GM23338 (cell line): ENCODE data around the gene MICAL2.

Experiments used
- CREB1 ChIP-seq: fragments of 250-450 bp; sonication (Bioruptor Pico); IDR thresholded peaks from 2 replicates; pipeline ENCODE4 v1.5.0; 2020; ENCODE audit warnings: low read depth, mild to moderate bottlenecking, moderate library complexity
- EZH2 ChIP-seq: fragments of 200-600 bp; sonication (generic); IDR thresholded peaks from one replicate; pipeline ENCODE4 v1.8.0; 2017; ENCODE audit warnings: antibody characterized with exemption, mild to moderate bottlenecking, low read depth; ENCODE audit not compliant: unreplicated experiment
- EZH2phosphoT487 ChIP-seq: fragments of 200-600 bp; sonication (generic); IDR thresholded peaks from one replicate; pipeline ENCODE4 v1.8.1; 2018; ENCODE audit warnings: antibody characterized with exemption; ENCODE audit not compliant: unreplicated experiment
- JUNB ChIP-seq: IDR thresholded peaks from one replicate; pipeline ENCODE4 v1.6.1; 2016; ENCODE audit warnings: antibody characterized with exemption; ENCODE audit not compliant: unreplicated experiment
- NANOG ChIP-seq: IDR thresholded peaks from 2 replicates; pipeline ENCODE4 v1.6.1; 2016; ENCODE audit warnings: antibody characterized with exemption, borderline replicate concordance
- POLR2AphosphoS5 ChIP-seq: IDR thresholded peaks from 2 replicates; pipeline ENCODE4 v1.6.1; 2016; ENCODE audit warnings: antibody characterized with exemption, low read depth
- STAT1 ChIP-seq: IDR thresholded peaks from one replicate; pipeline ENCODE4 v1.6.1; 2016; ENCODE audit warnings: antibody characterized with exemption; ENCODE audit not compliant: unreplicated experiment
- ZNF114 ChIP-seq: fragments of 250-450 bp; sonication (Bioruptor Pico); IDR thresholded peaks from 2 replicates; pipeline ENCODE4 v1.5.0; 2020; ENCODE audit warnings: mild to moderate bottlenecking, moderate library complexity
- ZNF331 ChIP-seq: fragments of 250-450 bp; sonication (Bioruptor Pico); IDR thresholded peaks from 2 replicates; pipeline ENCODE4 v1.5.0; 2020; ENCODE audit warnings: low read depth, mild to moderate bottlenecking, moderate library complexity
- ZNF462 ChIP-seq: fragments of 250-450 bp; sonication (Bioruptor Pico); IDR thresholded peaks from 2 replicates; pipeline ENCODE4 v1.5.0; 2020; ENCODE audit warnings: mild to moderate bottlenecking, moderate library complexity
- TF ChIP-seq, protein P1 (sequence below), 2 experiments: fragments of 200-600 bp in 1 of 2; sonication (generic) in 1 of 2; conservative IDR thresholded peaks; 2 replicates each; pipeline versions ENCODE4 v1.5.1 to v1.6.1; 2016 to 2017; ENCODE audit warnings: antibody characterized with exemption in 2 of 2, low read depth in 2 of 2, mild to moderate bottlenecking in 2 of 2, moderate library complexity in 1 of 2
- TF ChIP-seq, protein P2 (sequence below): IDR thresholded peaks from one replicate; pipeline ENCODE4 v1.6.1; 2018; ENCODE audit warnings: antibody characterized with exemption; ENCODE audit not compliant: unreplicated experiment
- TF ChIP-seq, protein P3 (sequence below): IDR thresholded peaks from 2 replicates; pipeline ENCODE4 v1.6.1; 2016; ENCODE audit warnings: antibody characterized with exemption

DNA sequence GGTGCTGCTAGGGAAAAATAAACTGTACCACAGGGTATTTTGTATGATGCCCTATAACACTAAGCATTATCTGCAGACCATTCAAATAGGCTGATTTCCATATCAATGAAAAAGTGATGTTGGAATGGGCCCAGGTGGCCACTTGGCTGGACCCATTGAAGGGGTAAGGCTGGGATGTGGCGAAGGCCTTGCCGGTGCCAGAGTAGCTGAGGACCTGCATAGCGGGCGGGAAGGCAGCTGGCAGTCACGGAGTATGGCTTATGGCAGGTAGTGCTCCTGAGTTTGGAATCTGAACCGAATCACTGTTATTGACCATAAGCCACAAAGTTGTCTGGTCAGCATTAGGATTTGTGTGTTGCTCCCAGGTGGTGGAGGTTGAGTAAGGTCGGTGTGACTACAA, 131.0 kb downstream of the MICAL2 start:
- TF ChIP-seq, protein P1, sequence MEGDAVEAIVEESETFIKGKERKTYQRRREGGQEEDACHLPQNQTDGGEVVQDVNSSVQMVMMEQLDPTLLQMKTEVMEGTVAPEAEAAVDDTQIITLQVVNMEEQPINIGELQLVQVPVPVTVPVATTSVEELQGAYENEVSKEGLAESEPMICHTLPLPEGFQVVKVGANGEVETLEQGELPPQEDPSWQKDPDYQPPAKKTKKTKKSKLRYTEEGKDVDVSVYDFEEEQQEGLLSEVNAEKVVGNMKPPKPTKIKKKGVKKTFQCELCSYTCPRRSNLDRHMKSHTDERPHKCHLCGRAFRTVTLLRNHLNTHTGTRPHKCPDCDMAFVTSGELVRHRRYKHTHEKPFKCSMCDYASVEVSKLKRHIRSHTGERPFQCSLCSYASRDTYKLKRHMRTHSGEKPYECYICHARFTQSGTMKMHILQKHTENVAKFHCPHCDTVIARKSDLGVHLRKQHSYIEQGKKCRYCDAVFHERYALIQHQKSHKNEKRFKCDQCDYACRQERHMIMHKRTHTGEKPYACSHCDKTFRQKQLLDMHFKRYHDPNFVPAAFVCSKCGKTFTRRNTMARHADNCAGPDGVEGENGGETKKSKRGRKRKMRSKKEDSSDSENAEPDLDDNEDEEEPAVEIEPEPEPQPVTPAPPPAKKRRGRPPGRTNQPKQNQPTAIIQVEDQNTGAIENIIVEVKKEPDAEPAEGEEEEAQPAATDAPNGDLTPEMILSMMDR (conservative IDR thresholded peaks at IDR 0.05; ENCODE audit: low read depth in 2 of 2), result no peak
- TF ChIP-seq POLR2AphosphoS5, result no peak
- no peak for TF ChIP-seq EZH2
- TF ChIP-seq EZH2phosphoT487, result no peak
- TF ChIP-seq, protein P2, sequence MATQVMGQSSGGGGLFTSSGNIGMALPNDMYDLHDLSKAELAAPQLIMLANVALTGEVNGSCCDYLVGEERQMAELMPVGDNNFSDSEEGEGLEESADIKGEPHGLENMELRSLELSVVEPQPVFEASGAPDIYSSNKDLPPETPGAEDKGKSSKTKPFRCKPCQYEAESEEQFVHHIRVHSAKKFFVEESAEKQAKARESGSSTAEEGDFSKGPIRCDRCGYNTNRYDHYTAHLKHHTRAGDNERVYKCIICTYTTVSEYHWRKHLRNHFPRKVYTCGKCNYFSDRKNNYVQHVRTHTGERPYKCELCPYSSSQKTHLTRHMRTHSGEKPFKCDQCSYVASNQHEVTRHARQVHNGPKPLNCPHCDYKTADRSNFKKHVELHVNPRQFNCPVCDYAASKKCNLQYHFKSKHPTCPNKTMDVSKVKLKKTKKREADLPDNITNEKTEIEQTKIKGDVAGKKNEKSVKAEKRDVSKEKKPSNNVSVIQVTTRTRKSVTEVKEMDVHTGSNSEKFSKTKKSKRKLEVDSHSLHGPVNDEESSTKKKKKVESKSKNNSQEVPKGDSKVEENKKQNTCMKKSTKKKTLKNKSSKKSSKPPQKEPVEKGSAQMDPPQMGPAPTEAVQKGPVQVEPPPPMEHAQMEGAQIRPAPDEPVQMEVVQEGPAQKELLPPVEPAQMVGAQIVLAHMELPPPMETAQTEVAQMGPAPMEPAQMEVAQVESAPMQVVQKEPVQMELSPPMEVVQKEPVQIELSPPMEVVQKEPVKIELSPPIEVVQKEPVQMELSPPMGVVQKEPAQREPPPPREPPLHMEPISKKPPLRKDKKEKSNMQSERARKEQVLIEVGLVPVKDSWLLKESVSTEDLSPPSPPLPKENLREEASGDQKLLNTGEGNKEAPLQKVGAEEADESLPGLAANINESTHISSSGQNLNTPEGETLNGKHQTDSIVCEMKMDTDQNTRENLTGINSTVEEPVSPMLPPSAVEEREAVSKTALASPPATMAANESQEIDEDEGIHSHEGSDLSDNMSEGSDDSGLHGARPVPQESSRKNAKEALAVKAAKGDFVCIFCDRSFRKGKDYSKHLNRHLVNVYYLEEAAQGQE, result no peak
- no peak for TF ChIP-seq JUNB
- no peak for TF ChIP-seq CREB1 (CRISPR knock-in tag)
- TF ChIP-seq, protein P3, sequence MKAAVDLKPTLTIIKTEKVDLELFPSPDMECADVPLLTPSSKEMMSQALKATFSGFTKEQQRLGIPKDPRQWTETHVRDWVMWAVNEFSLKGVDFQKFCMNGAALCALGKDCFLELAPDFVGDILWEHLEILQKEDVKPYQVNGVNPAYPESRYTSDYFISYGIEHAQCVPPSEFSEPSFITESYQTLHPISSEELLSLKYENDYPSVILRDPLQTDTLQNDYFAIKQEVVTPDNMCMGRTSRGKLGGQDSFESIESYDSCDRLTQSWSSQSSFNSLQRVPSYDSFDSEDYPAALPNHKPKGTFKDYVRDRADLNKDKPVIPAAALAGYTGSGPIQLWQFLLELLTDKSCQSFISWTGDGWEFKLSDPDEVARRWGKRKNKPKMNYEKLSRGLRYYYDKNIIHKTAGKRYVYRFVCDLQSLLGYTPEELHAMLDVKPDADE, result no peak
- TF ChIP-seq NANOG, result no peak
- no peak for TF ChIP-seq STAT1
- TF ChIP-seq ZNF331, result no peak
- no peak for TF ChIP-seq ZNF114 (CRISPR knock-in tag)
- TF ChIP-seq ZNF462, result no peak
